ENCODE data around the gene EXOC8. TPM values are rescaled to one million over a fixed set of nuclear protein-coding genes. Genes with fewer than 3 reads are reported as not detected.

The EXOC8 gene
- total and polyA plus RNA-seq, 2 of the 8 experiments (the other 6 are each of a cell fraction or from before 2014, with no cell fraction given), result 2.0 to 9.8 TPM

DNA sequence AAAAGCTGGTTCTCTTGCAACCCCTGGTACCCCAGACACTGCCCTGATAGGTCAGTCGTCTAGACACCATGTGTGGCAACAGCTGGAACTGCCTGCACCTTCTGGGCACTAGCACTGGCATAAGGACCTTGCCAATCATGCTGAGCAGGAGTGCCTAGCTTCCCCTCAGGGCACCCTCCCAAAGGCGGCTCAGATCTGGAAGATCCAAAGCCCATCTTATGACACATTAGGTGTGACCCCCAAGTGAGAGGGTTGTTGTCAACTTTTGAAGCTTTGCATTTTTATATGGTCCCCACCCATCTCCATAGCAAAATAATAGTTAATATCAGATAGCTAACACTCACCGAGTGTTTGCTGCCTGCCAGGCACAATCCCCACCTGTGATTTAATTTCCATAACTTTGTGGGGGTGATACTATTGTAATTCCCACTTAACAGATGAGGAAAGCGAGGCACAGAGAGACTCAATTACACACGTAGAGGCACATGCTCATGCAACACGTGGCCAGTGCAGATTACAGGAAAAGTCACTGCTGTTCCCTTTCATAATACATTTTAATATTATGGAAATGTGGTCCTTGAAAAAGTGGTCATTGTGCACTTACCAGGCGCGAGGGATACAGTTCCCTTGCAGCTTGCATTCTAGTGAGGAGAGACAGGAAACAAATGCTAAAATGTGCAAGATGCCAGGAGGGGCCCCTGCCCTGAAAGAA lies 25.8 kb downstream of the EXOC8 start (continued):
- TF ChIP-seq, protein P1, sequence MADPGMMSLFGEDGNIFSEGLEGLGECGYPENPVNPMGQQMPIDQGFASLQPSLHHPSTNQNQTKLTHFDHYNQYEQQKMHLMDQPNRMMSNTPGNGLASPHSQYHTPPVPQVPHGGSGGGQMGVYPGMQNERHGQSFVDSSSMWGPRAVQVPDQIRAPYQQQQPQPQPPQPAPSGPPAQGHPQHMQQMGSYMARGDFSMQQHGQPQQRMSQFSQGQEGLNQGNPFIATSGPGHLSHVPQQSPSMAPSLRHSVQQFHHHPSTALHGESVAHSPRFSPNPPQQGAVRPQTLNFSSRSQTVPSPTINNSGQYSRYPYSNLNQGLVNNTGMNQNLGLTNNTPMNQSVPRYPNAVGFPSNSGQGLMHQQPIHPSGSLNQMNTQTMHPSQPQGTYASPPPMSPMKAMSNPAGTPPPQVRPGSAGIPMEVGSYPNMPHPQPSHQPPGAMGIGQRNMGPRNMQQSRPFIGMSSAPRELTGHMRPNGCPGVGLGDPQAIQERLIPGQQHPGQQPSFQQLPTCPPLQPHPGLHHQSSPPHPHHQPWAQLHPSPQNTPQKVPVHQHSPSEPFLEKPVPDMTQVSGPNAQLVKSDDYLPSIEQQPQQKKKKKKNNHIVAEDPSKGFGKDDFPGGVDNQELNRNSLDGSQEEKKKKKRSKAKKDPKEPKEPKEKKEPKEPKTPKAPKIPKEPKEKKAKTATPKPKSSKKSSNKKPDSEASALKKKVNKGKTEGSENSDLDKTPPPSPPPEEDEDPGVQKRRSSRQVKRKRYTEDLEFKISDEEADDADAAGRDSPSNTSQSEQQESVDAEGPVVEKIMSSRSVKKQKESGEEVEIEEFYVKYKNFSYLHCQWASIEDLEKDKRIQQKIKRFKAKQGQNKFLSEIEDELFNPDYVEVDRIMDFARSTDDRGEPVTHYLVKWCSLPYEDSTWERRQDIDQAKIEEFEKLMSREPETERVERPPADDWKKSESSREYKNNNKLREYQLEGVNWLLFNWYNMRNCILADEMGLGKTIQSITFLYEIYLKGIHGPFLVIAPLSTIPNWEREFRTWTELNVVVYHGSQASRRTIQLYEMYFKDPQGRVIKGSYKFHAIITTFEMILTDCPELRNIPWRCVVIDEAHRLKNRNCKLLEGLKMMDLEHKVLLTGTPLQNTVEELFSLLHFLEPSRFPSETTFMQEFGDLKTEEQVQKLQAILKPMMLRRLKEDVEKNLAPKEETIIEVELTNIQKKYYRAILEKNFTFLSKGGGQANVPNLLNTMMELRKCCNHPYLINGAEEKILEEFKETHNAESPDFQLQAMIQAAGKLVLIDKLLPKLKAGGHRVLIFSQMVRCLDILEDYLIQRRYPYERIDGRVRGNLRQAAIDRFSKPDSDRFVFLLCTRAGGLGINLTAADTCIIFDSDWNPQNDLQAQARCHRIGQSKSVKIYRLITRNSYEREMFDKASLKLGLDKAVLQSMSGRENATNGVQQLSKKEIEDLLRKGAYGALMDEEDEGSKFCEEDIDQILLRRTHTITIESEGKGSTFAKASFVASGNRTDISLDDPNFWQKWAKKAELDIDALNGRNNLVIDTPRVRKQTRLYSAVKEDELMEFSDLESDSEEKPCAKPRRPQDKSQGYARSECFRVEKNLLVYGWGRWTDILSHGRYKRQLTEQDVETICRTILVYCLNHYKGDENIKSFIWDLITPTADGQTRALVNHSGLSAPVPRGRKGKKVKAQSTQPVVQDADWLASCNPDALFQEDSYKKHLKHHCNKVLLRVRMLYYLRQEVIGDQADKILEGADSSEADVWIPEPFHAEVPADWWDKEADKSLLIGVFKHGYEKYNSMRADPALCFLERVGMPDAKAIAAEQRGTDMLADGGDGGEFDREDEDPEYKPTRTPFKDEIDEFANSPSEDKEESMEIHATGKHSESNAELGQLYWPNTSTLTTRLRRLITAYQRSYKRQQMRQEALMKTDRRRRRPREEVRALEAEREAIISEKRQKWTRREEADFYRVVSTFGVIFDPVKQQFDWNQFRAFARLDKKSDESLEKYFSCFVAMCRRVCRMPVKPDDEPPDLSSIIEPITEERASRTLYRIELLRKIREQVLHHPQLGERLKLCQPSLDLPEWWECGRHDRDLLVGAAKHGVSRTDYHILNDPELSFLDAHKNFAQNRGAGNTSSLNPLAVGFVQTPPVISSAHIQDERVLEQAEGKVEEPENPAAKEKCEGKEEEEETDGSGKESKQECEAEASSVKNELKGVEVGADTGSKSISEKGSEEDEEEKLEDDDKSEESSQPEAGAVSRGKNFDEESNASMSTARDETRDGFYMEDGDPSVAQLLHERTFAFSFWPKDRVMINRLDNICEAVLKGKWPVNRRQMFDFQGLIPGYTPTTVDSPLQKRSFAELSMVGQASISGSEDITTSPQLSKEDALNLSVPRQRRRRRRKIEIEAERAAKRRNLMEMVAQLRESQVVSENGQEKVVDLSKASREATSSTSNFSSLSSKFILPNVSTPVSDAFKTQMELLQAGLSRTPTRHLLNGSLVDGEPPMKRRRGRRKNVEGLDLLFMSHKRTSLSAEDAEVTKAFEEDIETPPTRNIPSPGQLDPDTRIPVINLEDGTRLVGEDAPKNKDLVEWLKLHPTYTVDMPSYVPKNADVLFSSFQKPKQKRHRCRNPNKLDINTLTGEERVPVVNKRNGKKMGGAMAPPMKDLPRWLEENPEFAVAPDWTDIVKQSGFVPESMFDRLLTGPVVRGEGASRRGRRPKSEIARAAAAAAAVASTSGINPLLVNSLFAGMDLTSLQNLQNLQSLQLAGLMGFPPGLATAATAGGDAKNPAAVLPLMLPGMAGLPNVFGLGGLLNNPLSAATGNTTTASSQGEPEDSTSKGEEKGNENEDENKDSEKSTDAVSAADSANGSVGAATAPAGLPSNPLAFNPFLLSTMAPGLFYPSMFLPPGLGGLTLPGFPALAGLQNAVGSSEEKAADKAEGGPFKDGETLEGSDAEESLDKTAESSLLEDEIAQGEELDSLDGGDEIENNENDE (IDR thresholded peaks at IDR 0.05; ENCODE audit: insufficient replicate concordance, low read length), result no peak
- TF ChIP-seq SRF (IDR thresholded peaks at IDR 0.05; ENCODE audit: low read depth, low read length) (no peak), KDM4A (IDR thresholded peaks at IDR 0.05; ENCODE audit: low read depth, low read length, severe bottlenecking) (no peak), KDM5A (IDR thresholded peaks at IDR 0.05; ENCODE audit: low read length) (no peak), ASH2L (IDR thresholded peaks at IDR 0.05; ENCODE audit: low read length) (no peak), PHF8 (conservative IDR thresholded peaks at IDR 0.05; ENCODE audit: low read depth, low read length) (no peak), POU5F1 (IDR thresholded peaks at IDR 0.05; ENCODE audit: low read depth, low read length) (no peak)
- TF ChIP-seq, protein P2, sequence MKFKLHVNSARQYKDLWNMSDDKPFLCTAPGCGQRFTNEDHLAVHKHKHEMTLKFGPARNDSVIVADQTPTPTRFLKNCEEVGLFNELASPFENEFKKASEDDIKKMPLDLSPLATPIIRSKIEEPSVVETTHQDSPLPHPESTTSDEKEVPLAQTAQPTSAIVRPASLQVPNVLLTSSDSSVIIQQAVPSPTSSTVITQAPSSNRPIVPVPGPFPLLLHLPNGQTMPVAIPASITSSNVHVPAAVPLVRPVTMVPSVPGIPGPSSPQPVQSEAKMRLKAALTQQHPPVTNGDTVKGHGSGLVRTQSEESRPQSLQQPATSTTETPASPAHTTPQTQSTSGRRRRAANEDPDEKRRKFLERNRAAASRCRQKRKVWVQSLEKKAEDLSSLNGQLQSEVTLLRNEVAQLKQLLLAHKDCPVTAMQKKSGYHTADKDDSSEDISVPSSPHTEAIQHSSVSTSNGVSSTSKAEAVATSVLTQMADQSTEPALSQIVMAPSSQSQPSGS (IDR thresholded peaks at IDR 0.05; ENCODE audit: low read length), result no peak
